Activated T-cell treated with anti-CD3 and anti-CD28 coated beads for 24 hours (primary cell): ENCODE data around the gene BAHD1.

ENCODE experiments used
- DNase-seq: peaks from one replicate; pipeline ENCODE4 v3.0.0-alpha.2; 2020; ENCODE audit warnings: low read depth

BAHD1 gene

DNA sequence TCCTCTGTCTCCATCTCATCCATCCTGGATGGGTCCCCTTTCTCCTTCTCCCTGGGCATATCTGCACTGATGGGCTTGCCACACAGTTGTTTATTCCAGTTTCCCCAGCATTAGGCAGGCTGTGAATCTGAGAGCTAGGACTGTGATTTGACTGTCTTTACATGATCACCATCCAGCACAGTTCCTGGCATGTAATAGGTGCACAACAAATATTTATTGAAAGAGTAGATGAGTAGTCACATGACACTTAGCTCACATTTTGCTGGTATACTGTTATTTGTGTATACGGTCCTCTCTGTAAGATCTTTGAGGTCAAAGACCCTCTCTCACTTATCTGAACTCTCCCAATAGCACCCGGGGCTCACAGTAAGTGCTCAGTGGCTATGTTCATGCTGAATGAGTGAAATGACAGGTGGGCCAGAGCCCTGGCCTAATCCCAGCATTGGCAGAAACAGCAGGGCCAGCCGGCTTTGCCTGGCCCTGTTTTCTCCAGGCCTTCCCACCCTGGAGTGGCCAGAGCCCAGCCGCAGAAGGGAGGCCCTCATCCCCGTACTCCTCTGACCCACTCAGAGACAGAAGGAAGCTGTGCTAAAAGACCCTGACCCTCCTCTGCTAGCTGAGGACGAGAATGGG is 16.2 kb upstream of the BAHD1 start:
- no peak for DNase-seq

DNA sequence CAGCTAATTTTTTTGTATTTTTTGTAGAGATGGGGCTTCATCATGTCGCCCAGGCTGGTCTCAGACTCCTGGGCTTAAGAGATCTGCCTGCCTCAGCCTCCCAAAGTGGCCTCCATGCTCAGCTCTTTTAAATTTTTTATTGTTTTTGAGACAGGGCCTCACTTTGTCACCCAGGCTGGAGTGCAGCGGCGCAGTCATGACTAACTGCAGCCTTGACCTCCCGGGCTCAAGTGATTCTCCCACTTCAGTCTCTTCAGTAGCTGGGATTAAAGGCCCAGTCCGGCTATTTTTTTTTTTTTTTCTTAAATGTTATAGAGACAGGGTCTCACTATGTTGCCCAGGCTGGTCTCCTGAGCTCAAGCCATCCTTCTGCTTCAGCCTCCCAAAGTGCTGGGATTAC is 15.1 kb upstream of the BAHD1 start:
- no peak for DNase-seq

DNA sequence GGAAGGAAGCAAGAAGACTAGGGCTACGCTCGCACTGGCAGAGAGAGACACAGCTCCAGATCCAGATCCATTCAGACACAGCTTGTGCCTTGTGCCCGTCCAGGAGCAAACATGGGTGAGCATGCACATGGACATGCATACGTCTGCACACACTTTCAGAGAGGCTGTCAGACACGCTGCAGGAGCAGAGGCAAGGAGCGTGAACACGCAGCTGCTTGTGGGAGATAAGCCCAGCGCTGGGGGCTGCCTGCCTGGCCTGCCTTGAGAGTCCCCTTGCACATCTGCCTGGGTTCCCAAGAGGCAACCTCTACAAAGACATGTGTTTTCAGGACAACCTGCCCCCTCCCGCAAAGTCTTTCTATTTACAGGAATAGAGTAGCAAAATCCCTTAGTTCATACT is 13.6 kb upstream of the BAHD1 start:
- no peak for DNase-seq

DNA sequence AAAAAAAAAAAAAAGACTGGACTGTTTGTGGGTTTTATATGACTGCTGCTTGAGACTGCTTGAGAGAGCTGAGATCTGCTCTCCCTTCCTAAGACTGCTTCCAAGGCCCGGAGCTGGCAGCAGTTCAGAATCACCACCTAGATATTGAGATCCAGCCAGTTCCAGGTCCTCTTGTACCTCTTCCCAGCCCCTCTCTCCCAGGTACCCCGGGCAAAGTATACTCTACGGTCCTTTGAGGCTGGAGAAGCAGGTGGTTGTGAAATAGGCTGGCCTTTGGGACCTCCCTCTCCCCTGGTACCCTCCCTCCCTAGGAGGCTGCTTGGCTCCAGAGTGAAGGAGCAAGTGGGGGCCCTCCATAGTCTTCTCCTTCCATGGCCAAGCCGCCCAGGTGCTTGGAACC is 12.6 kb upstream of the BAHD1 start:
- DNase-seq = no peak

DNA sequence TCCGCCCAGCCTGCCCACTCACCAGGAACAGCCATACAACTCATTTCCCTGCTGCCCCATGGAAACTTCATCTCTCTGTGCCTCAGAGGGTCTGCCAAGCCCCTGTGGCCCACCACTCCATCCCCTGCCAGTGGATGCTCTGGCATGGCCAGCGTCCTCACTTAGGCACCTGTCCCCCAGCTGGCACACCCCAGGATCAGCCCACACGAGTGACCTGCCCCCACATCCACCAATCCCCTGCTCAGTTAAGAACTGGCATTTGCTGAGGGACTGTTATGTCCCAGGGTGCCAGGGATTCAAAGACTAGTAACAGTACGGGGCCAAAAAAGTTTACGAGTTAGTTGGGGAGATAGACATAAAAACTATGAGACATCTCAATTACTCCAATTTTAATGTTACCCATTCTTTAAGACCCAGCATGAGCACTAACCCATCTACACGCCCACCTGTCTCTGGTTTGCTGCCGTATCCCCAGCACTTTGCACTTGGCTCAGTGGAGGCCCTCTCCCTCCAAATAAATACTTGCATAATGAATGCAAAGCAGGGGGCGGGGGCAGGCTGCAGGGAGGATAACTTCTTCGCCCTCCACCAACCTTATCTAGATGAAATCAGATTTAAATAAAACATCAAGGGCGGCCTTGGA is 11.6 kb upstream of the BAHD1 start:
- DNase-seq = no peak

DNA sequence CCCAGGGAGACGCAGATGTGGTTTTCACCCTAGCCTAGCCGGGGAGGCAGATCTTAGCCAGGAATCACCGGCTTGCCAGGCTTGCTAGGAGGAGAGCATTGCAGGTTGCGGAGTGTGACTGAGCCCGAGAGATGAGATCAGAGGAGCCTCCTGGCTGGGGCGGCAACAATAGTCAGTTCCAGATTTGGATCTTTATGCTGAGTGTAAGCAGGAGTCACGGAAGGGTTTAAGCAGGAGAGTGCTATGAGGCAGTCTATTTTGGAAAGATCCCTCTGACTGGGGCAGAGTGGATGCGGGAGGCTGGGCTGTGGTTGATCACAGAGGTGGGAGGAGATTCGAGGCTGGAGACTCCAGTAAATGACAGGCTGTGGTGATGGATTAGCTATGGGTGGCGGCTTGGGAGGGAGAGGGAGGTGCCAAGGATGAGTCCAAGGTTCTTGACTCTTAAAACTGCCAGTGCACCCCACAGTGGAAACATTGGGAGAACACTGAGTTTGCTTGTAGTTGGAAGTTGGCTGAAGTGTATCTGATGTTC is 10.4 kb upstream of the BAHD1 start:
- no peak for DNase-seq

DNA sequence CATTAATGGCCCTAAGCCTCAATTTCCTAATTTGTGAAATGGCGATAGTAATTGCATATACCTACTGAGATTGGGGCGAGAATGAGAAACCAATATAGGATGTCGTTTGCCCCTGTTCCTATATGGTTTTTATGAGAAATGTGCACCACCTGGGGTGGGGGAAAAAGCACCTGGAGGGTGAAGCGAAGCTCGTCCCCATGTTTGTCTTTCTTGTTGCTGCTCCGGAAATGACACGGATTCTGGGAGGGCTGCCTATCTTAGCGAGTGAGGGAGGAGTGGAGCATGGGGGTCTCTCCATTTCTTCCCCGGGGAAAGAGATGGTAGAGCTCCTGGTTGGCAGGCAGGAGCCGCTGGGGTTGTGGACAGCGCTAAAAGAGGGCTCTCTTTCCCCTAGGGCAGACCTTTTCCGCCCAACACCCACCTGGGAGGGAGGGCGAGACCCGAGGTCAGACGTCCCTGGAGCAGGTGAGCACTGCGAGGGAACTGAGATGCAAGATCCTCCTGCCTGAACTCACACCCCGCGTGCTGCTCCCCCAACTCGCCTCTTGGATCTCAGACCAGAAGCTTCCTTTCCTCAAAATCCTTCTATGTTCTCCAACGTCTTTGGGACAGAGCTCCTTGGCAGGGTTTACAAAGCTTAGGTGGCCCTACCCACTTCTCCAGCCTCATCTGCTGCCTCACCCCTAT is 5.6 kb upstream of the BAHD1 start:
- no peak for DNase-seq

DNA sequence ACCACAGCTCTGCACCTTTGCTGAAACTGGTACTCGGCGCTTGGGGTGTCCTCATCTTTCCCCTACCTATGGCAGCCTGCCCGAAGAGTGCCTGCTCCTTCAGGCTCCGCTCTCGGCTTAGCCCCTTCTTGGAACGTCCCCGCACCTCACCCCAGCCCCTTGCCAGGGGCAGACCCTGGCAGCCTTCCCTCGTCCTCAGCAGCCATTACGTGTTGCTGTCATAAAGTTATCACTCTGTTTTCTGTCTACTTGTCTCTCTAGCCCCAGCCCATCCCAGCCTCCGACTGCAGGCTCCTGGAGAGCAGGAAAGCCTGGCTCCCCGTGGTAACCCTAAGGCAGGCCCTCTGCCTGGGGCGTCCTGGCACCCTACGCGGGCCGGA is 5.1 kb upstream of the BAHD1 start:
- DNase-seq = no peak

DNA sequence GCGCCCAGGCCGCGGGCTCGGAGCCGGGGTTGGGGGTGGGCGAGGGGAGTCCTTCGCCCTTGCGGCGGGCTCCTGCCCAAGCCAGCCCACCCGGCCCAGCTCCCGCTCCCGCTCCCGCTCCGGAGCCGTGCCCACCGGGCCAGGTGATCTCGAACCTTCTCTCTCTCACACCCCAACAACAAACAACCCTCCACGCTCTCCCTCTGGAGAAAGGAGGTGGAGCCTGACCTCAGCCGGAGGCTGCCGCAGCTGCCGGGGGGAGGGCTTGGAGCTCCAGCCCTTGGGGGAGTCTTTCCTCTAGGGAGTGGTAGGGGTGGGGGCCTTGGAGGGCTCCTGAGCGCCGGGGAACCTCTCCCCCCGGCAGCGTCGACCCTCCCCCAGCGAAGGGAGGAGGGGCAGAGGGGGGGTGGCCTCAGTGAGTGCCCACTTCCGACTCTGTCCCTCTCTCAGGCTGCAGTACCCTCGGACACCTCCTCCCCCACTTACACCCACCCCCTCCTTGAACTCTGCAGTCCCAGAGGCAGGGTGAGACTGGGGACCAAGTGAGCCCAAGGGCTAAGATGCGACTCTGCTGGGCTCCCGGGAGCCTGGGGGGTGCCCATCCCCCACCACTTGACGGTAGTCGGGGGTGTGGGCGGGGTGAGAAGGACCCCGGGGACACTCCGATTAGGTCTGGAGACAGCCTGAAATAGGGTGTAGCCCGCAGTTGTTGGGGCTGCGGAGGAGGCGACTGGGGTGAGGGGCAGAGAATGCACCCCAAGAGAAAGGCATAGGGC is 4.4 kb upstream of the BAHD1 start:
- no peak for DNase-seq

DNA sequence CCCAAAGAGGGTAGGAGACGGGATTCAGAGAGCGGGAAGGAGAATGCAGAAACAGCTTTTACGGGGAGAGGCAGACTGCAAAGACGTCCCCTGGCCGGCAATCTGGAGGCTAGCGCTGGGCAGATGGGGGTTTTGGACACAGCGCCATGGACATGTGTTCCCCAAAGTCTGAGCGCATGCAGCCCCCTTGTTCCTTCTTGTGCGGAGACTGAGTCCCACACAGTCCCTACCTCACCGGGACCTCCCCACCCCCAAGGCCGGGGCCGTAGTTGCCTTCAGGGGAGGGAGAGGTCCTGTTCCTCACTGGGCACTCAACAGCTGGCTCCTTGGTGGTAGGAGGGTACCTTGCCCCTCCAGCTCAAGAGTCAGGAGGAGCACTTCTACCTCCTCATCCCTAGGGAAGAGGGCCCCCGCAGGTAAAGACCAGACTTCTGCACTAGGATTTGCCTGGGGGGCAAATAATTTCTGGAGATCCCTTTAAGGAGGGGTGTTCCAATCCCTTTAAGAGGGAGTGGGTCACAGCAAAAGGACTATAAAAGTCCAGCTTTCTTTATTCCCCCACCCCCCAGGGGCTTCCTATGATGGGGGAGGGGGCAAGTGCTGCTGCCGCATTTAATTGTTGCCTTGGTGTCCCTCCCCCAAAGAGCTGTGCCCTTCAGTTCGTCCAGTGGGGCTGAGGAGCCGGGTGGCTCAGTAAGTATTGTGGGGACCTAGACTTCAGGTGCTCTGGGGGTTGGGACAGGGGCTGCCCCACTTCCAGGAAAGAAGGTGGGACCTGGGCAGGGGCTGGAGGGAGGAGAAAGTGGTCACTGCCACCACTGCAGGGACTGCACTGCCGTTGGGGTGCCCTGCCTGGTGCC is 3.6 kb upstream of the BAHD1 start:
- DNase-seq = no peak

DNA sequence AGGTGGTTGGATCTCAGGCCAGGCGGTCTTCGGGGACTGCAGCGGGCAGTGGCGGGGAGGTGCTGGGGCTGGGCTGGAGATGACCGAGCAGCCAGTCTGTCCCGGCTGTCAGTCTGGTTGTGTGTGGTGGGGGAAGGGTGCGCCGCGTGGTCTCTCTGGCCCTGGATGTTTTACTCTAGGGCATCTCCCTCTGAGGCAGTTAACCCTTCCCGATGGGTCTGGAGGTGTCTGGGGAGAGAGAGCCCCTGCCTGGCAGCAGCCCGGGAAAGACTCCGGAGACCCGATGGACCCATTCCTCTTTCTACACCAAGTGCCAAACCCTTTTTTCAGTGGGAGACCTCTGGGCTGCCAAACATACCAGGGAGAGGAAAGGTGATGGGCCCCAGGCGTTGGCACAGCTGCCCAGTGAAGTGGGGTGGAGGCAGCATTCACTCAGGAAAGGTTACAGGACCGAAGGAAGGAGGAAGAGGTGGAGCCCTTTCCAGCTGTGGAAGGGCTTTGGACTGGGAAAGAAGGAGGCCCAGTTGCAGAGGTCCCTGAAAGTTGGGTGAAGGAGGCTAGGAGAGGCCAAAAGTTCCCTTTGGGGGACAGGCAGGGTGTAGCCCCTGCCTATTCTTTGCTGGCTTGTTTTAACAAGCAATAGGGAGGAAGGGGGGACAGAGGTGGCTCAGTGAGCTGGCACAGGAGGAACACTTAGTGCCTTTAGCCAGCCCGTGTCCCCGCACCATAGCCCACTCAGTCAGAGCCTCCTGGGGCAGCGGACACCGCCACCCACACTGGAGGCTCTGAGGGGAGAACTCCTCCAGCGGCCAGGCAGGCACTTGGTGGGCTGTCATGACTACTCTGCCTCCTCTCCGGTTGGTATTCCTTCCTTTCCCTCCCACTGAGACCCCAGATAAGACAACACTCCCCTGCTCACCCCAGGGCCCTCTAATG is 2.7 kb upstream of the BAHD1 start:
- DNase-seq = no peak

DNA sequence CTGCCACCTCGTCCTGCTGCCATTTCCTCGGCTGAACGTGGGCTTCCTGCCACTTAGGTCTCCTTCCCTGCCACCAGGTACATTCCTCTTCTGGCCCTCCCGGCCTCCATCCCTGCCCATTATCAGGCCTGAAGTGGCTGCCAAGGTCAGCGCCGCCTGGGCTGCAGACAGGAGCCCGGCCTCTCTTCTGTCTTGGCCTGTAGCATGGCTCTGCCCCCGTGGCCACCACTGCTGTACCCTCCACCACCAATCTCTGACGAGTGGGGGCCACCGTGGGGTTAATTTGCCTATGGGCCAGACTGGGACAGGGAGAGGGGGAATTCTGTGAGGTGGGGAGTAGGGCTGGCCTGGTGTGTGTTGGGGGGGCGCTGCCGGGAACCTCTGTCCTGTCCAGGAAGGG is 2.0 kb upstream of the BAHD1 start:
- DNase-seq = no peak

DNA sequence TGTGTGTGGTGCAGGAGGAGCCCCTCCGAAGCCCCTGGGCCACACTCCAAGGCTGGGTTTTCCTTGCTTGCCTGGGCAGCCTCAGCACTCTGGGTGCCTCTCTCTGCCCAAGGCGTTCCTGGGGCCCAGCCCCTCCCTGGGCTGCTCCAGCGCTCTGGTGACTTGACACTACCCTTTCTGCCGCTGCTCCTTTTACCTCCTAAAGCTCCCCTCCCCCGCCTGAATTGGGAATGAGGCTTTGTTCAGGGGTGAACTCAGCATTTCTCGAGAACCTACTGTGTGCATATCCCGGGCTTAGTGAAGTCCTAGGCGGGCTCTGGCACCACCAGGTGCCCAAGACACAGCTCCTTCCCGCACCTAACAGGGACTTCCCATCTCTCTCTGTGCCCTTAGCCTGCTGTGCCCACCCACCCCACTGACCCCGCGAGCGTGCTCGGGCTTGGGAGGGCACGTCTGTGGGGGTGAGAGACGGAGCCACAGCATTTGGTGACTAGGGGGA is 1.2 kb upstream of the BAHD1 start:
- DNase-seq = no peak

DNA sequence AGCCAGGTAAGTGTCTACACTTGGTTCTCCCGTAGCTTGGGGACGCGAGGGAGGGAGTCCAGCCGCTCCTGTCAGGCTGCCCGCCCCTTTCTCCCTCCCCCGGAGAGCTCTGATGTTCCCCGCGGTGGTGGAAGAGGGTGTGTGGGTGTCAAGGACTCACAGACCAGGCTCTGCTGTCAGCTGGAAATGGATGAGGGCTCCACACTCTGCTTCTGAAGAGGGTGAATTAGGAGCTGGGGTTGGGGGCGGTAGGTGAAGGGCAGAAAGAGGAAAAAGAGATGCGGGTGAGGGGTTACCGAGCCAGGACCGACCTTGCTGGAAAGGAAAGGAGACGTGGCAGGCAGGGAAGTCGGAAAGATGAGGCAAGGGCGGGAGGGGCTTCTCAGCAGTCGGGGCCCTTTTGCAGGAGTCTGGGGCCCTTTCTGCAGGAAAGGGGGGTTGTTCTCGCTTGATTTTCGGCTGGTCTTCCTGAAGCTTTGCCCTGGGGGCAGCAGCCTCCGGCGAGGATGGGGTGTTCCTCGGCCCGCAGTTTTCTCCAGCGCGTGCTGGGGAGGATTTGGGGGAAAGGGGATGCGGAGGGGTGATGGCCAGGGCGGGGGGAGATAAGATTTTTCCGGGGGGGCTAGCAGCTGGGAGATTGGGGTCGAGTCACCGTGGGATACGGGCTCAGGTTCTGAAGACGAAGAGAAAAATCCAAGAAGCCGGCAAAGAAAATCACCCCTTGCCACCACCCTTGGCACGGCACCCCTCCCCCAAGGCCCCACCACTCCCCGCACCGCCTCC is 602 bp upstream of the BAHD1 start:
- no peak for DNase-seq

DNA sequence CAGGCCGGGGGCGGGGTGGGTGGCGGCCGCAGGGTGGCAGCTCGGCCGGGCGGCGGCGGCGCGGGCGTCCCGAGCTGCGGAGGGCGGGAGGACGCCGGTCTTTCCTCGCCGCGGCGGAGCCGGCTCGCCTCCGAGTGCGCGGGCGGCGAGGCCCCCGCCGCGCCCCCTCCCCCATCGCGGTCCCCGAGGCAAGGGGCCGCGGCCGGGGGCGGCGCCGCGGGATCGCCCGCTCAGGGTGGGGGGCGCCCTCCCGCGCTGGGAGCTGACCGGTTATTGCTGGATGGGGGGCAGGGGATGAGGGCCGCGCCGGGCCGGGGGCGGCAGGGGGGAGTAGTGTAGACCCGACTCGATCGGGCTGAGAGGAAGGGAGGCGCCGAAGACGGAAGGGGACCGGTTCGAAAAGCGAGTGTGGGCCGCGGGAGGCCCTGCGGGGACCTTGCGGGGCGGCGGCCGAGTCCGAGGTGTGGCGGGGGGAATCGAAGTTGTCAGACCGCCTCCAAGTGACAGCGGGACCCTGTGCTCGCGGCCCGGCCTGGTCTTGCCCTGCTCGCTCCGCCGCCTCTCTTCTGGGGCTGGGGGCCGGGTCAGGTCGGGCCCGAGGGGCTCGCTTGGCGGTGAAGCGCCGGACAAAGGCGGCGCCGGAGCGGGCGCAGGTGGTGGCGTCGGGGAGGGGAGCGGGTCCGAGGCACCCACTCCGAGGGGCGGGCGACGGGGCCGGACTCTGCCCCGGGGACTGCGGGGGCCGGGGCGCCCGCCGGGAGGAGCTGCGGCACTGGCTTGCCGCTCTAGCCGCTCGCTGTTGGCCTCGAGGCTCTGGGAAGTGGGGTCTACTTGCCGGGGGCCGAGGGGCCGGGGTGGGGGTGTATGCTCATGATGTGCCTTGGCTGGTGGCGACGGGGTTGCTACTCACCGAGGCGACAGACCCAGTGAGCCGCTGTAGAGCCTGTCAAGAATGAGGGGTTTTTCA is 1.1 kb downstream of the BAHD1 start:
- DNase-seq = no peak

DNA sequence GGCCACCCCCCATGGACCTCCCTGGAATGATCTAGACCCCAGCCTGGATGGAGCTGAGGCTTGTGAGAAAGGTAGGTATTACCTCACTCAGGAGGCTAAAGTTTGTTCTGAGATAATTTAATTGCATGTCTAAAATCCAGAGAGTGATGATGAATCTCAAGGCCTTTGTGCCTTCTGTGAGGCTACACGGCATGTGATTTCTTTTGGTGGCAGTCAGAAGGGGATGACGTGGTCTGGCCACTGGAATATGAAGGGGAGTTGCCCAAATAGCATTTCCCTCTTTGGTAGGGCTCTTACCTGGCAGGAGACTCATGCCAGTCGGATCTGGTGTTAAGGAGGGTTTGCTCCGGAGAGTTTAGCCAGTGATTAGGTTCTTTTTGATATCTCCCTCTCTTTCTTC is 2.5 kb downstream of the BAHD1 start:
- no peak for DNase-seq

DNA sequence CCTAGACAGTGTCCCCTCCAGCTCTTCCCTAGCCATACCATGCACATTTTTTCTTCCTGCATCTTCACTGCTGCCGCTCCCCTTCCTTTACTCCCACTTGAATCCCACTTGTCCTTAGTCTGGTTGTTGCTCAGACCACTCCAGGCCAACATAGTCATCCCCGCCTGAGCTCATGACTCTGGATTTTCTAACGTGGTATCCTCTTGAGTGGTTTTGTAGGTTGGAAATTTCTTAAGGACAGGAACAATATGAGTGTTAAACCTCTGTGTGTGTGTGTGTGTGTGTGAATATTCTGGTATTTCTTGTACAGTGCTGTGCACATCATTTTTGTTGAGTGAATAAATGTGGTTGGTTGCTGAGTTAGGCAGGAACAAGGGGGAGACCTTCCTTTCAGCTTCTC is 3.1 kb downstream of the BAHD1 start:
- no peak for DNase-seq

DNA sequence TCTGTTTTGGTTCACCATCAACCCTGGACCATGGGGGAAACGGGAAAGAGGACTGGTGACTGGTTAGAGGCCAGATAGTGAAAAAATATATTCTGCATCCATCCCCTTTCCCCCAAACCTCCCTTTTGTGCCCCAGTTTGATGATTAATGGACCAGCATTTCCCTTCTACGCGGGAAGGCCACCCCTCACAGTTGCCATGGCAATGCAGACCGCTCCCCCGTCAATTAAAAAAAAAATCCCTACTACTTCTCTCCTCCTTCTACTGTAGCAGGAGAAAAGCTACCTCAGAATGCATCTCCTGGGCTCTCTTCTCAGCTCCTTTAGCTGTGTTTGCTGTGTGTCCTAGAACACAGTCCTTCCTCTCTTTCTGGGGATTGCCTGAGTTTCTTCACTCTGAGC is 4.0 kb downstream of the BAHD1 start:
- DNase-seq = no peak
